DND-41 (cell line): ENCODE measurements around the gene PRR14L.
"Not testable (repeated sequence)": the region's sequence is repeated elsewhere in the genome, so short reads cannot be mapped to it uniquely, and the experiment has no call there.

Experiments used
- ATAC-seq: fragments of 200-7000 bp; cut with Tn5 transposase; 3 replicates; pipeline ENCODE4 v1.9.1; 2021; ENCODE audit warnings: low read depth; ENCODE audit not compliant: insufficient read depth
- DNase-seq: peaks from one replicate; pipeline ENCODE4 v3.0.0-alpha.2; 2020
- H2AFZ ChIP-seq: 2 replicates; pipeline ENCODE4 v1.6.0; 2012; ENCODE audit warnings: low read depth, low read length
- H3K27ac ChIP-seq: 2 replicates; pipeline ENCODE4 v1.5.1; 2012; ENCODE audit warnings: low read length, inconsistent platforms
- H3K27me3 ChIP-seq: fragments of 200-600 bp; sonication (generic); 2 replicates; pipeline ENCODE4 v1.6.0; 2012; ENCODE audit warnings: low read length, mild to moderate bottlenecking, inconsistent platforms; ENCODE audit not compliant: insufficient read depth, poor library complexity
- H3K36me3 ChIP-seq: 2 replicates; pipeline ENCODE4 v1.5.1; 2012; ENCODE audit warnings: low read length, inconsistent platforms; ENCODE audit not compliant: insufficient read depth
- H3K4me1 ChIP-seq: 2 replicates; pipeline ENCODE4 v1.5.1; 2012; ENCODE audit warnings: mild to moderate bottlenecking, low read length; ENCODE audit not compliant: insufficient read depth
- H3K4me2 ChIP-seq: 2 replicates; pipeline ENCODE4 v1.6.0; 2012; ENCODE audit warnings: mild to moderate bottlenecking, moderate library complexity, low read length, inconsistent platforms; ENCODE audit not compliant: insufficient read depth
- H3K4me3 ChIP-seq, 2 experiments: fragments of 200-600 bp in 1 of 2; shearing (Covaris generic) in 1 of 2; 2 replicates each; pipeline ENCODE4 v1.5.1; 2012 to 2016; ENCODE audit warnings: inconsistent platforms in 2 of 2, low read length in 2 of 2, mild to moderate bottlenecking in 2 of 2, low read depth in 1 of 2, moderate library complexity in 1 of 2
- H3K79me2 ChIP-seq: 2 replicates; pipeline ENCODE4 v1.6.0; 2012; ENCODE audit warnings: low read length, inconsistent platforms; ENCODE audit not compliant: insufficient read depth
- H3K9ac ChIP-seq: 2 replicates; pipeline ENCODE4 v1.6.0; 2012; ENCODE audit warnings: low read depth, mild to moderate bottlenecking, inconsistent platforms, low read length, moderate library complexity
- H3K9me3 ChIP-seq: 2 replicates; pipeline ENCODE4 v1.5.1; 2012; ENCODE audit warnings: low read length, moderate library complexity, mild to moderate bottlenecking, inconsistent platforms; ENCODE audit not compliant: insufficient read depth, severe bottlenecking
- H4K20me1 ChIP-seq: 2 replicates; pipeline ENCODE4 v1.6.0; 2012; ENCODE audit warnings: low read length; ENCODE audit not compliant: insufficient read depth
- CTCF ChIP-seq: IDR thresholded peaks from 2 replicates; pipeline ENCODE4 v1.5.1; 2012; ENCODE audit warnings: borderline replicate concordance, low read length, moderate library complexity, mild to moderate bottlenecking; ENCODE audit not compliant: poor library complexity, severe bottlenecking; ENCODE audit errors: extremely low read depth
- EZH2 ChIP-seq: IDR thresholded peaks from 3 replicates; pipeline ENCODE4 v1.6.1; 2012; ENCODE audit warnings: borderline replicate concordance, low read depth, mild to moderate bottlenecking, moderate library complexity, low read length, inconsistent platforms; ENCODE audit not compliant: severe bottlenecking

Gene PRR14L

GRCh38 chr22:31680861-31681341 lies 69.0 kb downstream of the PRR14L start:
- Histone ChIP-seq H3K27ac (no peak overlapping the region), H4K20me1 (no peaks in the 10 kb centered on the region), H3K9ac (no peak overlapping the region), H3K4me1 (no peaks in the 10 kb centered on the region), H3K79me2 (no peaks in the 10 kb centered on the region), H3K4me3 (no peak overlapping the region), H3K9me3 (no peaks in the 10 kb centered on the region), H3K36me3 (peaks cover 34% of the 10 kb centered on the region), H3K27me3 (no peaks in the 10 kb centered on the region), H3K4me2 (no peak overlapping the region), H2AFZ (no peak overlapping the region)
- TF ChIP-seq CTCF (no peak), EZH2 (no peak)
- no peak for ATAC-seq
- DNase-seq = no peak

GRCh38 chr22:31678748-31679147 lies 71.2 kb downstream of the PRR14L start:
- Histone ChIP-seq H3K36me3 (peaks cover 13% of the 10 kb centered on the region), H3K9me3 (no peaks in the 10 kb centered on the region), H3K4me3 (no peak overlapping the region), H3K4me2 (no peak overlapping the region), H3K9ac (no peak overlapping the region), H3K27ac (no peak overlapping the region), H2AFZ (no peak overlapping the region), H3K4me1 (no peaks in the 10 kb centered on the region), H3K79me2 (no peaks in the 10 kb centered on the region), H4K20me1 (no peaks in the 10 kb centered on the region), H3K27me3 (no peaks in the 10 kb centered on the region)
- TF ChIP-seq CTCF (no peak), EZH2 (no peak)
- no peak for DNase-seq
- no peak for ATAC-seq

- Histone ChIP-seq H3K9ac (no peak overlapping the region), H3K27me3 (no peaks in the 10 kb centered on the region), H3K79me2 (no peaks in the 10 kb centered on the region), H3K36me3 (no peaks in the 10 kb centered on the region), H3K4me1 (no peaks in the 10 kb centered on the region), H3K9me3 (no peaks in the 10 kb centered on the region), H3K4me3 (no peak overlapping the region), H3K4me2 (no peak overlapping the region), H2AFZ (no peak overlapping the region), H3K27ac (no peak overlapping the region), H4K20me1 (no peaks in the 10 kb centered on the region)
- TF ChIP-seq EZH2 (no peak), CTCF (no peak)
- no peak for ATAC-seq
- no peak for DNase-seq
Measured at GRCh38 chr22:31676700-31677099, 73.2 kb downstream of the PRR14L start.

GRCh38 chr22:31674219-31674618 lies 75.7 kb downstream of the PRR14L start:
- not testable (repeated sequence) for H3K4me2 ChIP-seq, ATAC-seq, H3K9me3 ChIP-seq, H3K4me1 ChIP-seq, H3K9ac ChIP-seq, H4K20me1 ChIP-seq, DNase-seq, H2AFZ ChIP-seq, H3K79me2 ChIP-seq, H3K27ac ChIP-seq, H3K4me3 ChIP-seq, H3K27me3 ChIP-seq, H3K36me3 ChIP-seq

GRCh38 chr22:31668849-31669248 lies 81.1 kb downstream of the PRR14L start:
- H3K9ac ChIP-seq, H3K27me3 ChIP-seq, DNase-seq, H3K27ac ChIP-seq, H3K36me3 ChIP-seq, H3K4me2 ChIP-seq, H3K9me3 ChIP-seq, H3K4me1 ChIP-seq, H3K4me3 ChIP-seq, H3K79me2 ChIP-seq, H2AFZ ChIP-seq, ATAC-seq, H4K20me1 ChIP-seq: not testable (repeated sequence)
